K562 (cell line): Measurements from ENCODE around the gene DPEP1. TPM values are rescaled to one million over a fixed set of nuclear protein-coding genes. Genes with fewer than 3 reads are reported as not detected.

Experiments used
- CBFB ChIP-seq: sonication (generic); formaldehyde crosslinking; IDR thresholded peaks from 2 replicates; pipeline ENCODE4 v1.4.0; 2020; ENCODE audit warnings: mild to moderate bottlenecking, missing genetic modification reagents
- ELK3 ChIP-seq: fragments of 450-650 bp; formaldehyde crosslinking; IDR thresholded peaks from 2 replicates; pipeline ENCODE4 v1.4.0; 2020; ENCODE audit warnings: mild to moderate bottlenecking
- FOSL1 ChIP-seq: fragments of 200-800 bp; sonication (Bioruptor generic); conservative IDR thresholded peaks from 2 replicates; pipeline ENCODE4 v1.6.1; 2016; ENCODE audit warnings: missing genetic modification characterization, missing compliant biosample characterization
- GABPA ChIP-seq: fragments of 200-800 bp; sonication (Bioruptor generic); conservative IDR thresholded peaks from 2 replicates; pipeline ENCODE4 v1.6.1; 2016; ENCODE audit warnings: low read depth, missing genetic modification characterization, missing compliant biosample characterization
- GATAD2B ChIP-seq: fragments of 450-650 bp; IDR thresholded peaks from 2 replicates; pipeline ENCODE4 v1.6.1; 2017; ENCODE audit warnings: mild to moderate bottlenecking, borderline replicate concordance
- GTF2E2 ChIP-seq: fragments of 200-800 bp; sonication (Bioruptor generic); IDR thresholded peaks from 2 replicates; pipeline ENCODE4 v1.6.1; 2016; ENCODE audit warnings: missing genetic modification characterization, missing compliant biosample characterization
- HOMEZ ChIP-seq: fragments of 250-450 bp; sonication (Bioruptor Pico); IDR thresholded peaks from 2 replicates; pipeline ENCODE4 v1.4.0; 2020; ENCODE audit warnings: mild to moderate bottlenecking, moderate library complexity
- JUN ChIP-seq, 2 experiments: sonication (generic) in 1 of 2; formaldehyde crosslinking in 1 of 2; IDR thresholded peaks; 2 replicates each; pipeline versions ENCODE4 v1.6.1 to v1.8.0; 2012 to 2022; ENCODE audit warnings: borderline replicate concordance in 2 of 2, mild to moderate bottlenecking in 2 of 2, improper control_type of control experiment in 1 of 2, low read depth in 1 of 2, low read length in 1 of 2, missing genetic modification reagents in 1 of 2
- KAT2B ChIP-seq: IDR thresholded peaks from one replicate; pipeline ENCODE4 v1.6.1; 2012; ENCODE audit warnings: low read depth, mild to moderate bottlenecking, control low read depth, inconsistent platforms, low read length, moderate library complexity
- MED1 ChIP-seq: sonication (generic); formaldehyde crosslinking; IDR thresholded peaks from 2 replicates; pipeline ENCODE4 v1.8.1; 2023; ENCODE audit warnings: missing genetic modification reagents, borderline replicate concordance
- MTA1 ChIP-seq: fragments of 450-650 bp; IDR thresholded peaks from 2 replicates; pipeline ENCODE4 v1.6.1; 2017; ENCODE audit warnings: borderline replicate concordance
- MYC ChIP-seq, 2 experiments: fragments of 250-450 bp in 1 of 2; sonication (Bioruptor Pico) in 1 of 2; IDR thresholded peaks; 2 replicates each; pipeline versions ENCODE4 v1.5.1 to v1.6.1; 2012 to 2021; ENCODE audit warnings: low read depth in 2 of 2, borderline replicate concordance in 1 of 2, improper control_type of control experiment in 1 of 2, low read length in 1 of 2, mild to moderate bottlenecking in 1 of 2, moderate library complexity in 1 of 2
- SLC30A9 ChIP-seq: fragments of 250-450 bp; sonication (Bioruptor Pico); IDR thresholded peaks from 2 replicates; pipeline ENCODE4 v1.8.0; 2022; ENCODE audit warnings: mild to moderate bottlenecking, moderate library complexity
- TEAD1 ChIP-seq, 2 experiments: fragments of 450-650 bp in 1 of 2; sonication (generic) in 1 of 2; formaldehyde crosslinking; IDR thresholded peaks; 2 replicates each; pipeline versions ENCODE4 v1.4.0 to v1.8.0; 2020 to 2022; ENCODE audit warnings: mild to moderate bottlenecking in 2 of 2, missing genetic modification reagents in 1 of 2
- TRIM28 ChIP-seq: fragments of 450-650 bp; IDR thresholded peaks from 2 replicates; pipeline ENCODE4 v1.6.1; 2017
- ZBTB11 ChIP-seq, 3 experiments: fragments of 200-800 bp in 1 of 3; fragments of 250-450 bp in 1 of 3; fragments of 450-650 bp in 1 of 3; sonication (Bioruptor Pico) in 1 of 3; sonication (Bioruptor generic) in 1 of 3; formaldehyde crosslinking in 1 of 3; IDR thresholded peaks; 2 replicates each; pipeline versions ENCODE4 v1.6.1 to v1.8.0; 2016 to 2022; ENCODE audit warnings: mild to moderate bottlenecking in 2 of 3, missing genetic modification characterization in 2 of 3, missing compliant biosample characterization in 1 of 3, moderate library complexity in 1 of 3
- ZNF121 ChIP-seq: sonication (generic); formaldehyde crosslinking; conservative IDR thresholded peaks from 2 replicates; pipeline ENCODE4 v1.8.0; 2022; ENCODE audit warnings: missing genetic modification reagents
- ZNF124 ChIP-seq: sonication (generic); formaldehyde crosslinking; IDR thresholded peaks from 2 replicates; pipeline ENCODE4 v1.8.1; 2022; ENCODE audit warnings: missing genetic modification reagents
- ZNF511 ChIP-seq: sonication (generic); formaldehyde crosslinking; IDR thresholded peaks from 2 replicates; pipeline ENCODE4 v1.8.0; 2022; ENCODE audit warnings: mild to moderate bottlenecking, missing genetic modification reagents
- ZNF668 ChIP-seq: fragments of 250-450 bp; sonication (Bioruptor Pico); IDR thresholded peaks from 2 replicates; pipeline ENCODE4 v1.8.0; 2022; ENCODE audit warnings: mild to moderate bottlenecking, inconsistent platforms
- polyA plus RNA-seq, 8 experiments: library from polyadenylated mRNA; depleted of rRNA in 4 of 8; stranded (reverse) in 5 of 8; unstranded in 3 of 8; fragments of >200 nt; fragmentation: Nextera tagmentation in 2 of 8; fragmentation: Illumina TruSeq in 1 of 8; extraction: Ambion mirVana in 2 of 8; extraction: Trizol in 1 of 8; gene quantifications; 2 replicates each; pipeline versions ENCODE4 v1.2.1 to v1.2.3, GENCODE V29; 2011 to 2014; ENCODE audit warnings: inconsistent platforms in 1 of 8, missing spikeins in 1 of 8
- total RNA-seq, 7 experiments: library from RNA; depleted of rRNA in 6 of 7; stranded (reverse); fragments of >200 nt in 6 of 7; fragmentation: Illumina TruSeq in 2 of 7; extraction: Trizol in 2 of 7; gene quantifications; 2 replicates each; pipeline versions ENCODE4 v1.2.1 to v1.2.3, GENCODE V29; 2011 to 2021; ENCODE audit warnings: low replicate concordance in 1 of 7

The DPEP1 gene
- total and polyA plus RNA-seq, 9 of the 15 experiments (the other 6 are each of a cell fraction or from before 2014, with no cell fraction given), result 0.14 to 0.31 (median 0.20) TPM; not detected in 6

GRCh38 chr16:89657442-89658220, 44.2 kb downstream of the DPEP1 start, which contains the start of the genes CHMP1A and SPATA33 (continued):
- TF ChIP-seq GABPA (tag), result peak; percentile 98
- TF ChIP-seq JUN (IDR thresholded peaks at IDR 0.05; ENCODE audit: borderline replicate concordance, low read depth, low read length), result no peak
- no peak for TF ChIP-seq JUN (CRISPR knock-in tag; IDR thresholded peaks at IDR 0.05; ENCODE audit: borderline replicate concordance)
- peak; percentile 54; the same call in 1 of the 2 replicates for TF ChIP-seq ZNF511 (CRISPR knock-in tag)
- TF ChIP-seq ZNF668 (CRISPR knock-in tag), result no peak
- peak; percentile 24; the same call in 1 of the 2 replicates for TF ChIP-seq MYC (IDR thresholded peaks at IDR 0.05; ENCODE audit: low read depth, low read length)
- TF ChIP-seq MYC (CRISPR knock-in tag; IDR thresholded peaks at IDR 0.05; ENCODE audit: borderline replicate concordance, low read depth), result no peak
- TF ChIP-seq KAT2B, result no peak
- no peak for TF ChIP-seq GATAD2B
- TF ChIP-seq ZBTB11 (CRISPR knock-in tag; IDR thresholded peaks at IDR 0.05), result peak; percentile 81 to 95 (median 91); a peak in 5 of 6 replicates
- TF ChIP-seq TEAD1 (CRISPR knock-in tag; IDR thresholded peaks at IDR 0.05), result peak in 1 of 2 experiments; percentile 18; a peak in 1 of 4 replicates
- TF ChIP-seq ZNF124 (CRISPR knock-in tag), result no peak
- TF ChIP-seq TRIM28, result no peak
- no peak for TF ChIP-seq MTA1
- no peak for TF ChIP-seq MED1 (CRISPR knock-in tag)
- TF ChIP-seq ZNF121, result no peak
- no peak for TF ChIP-seq FOSL1 (tag)
- TF ChIP-seq CBFB (CRISPR knock-in tag), result no peak
- no peak for TF ChIP-seq GTF2E2 (tag)
- 0 out of 2 replicates have a peak, but pooled peaks have one; percentile 13 for TF ChIP-seq HOMEZ (CRISPR knock-in tag)
- TF ChIP-seq ELK3, result no peak
- TF ChIP-seq SLC30A9, result no peak
